GM23248 (cell line): ENCODE results near the gene ATP2B2. TPM values are rescaled to one million over a fixed set of nuclear protein-coding genes. Genes with fewer than 3 reads are reported as not detected.

Source experiments
- DNase-seq: peaks from one replicate; pipeline ENCODE4 v3.0.0-alpha.2; 2015
- H2AFZ ChIP-seq: fragments of 200-600 bp; sonication (generic); 2 replicates; pipeline ENCODE4 v1.6.1; 2016; ENCODE audit warnings: antibody characterized with exemption
- H3F3A ChIP-seq: fragments of 200-600 bp; sonication (generic); 2 replicates; pipeline ENCODE4 v1.6.1; 2016; ENCODE audit warnings: mild to moderate bottlenecking, antibody characterized with exemption, mixed run types; ENCODE audit not compliant: insufficient read depth
- H3K27ac ChIP-seq: fragments of 200-600 bp; sonication (generic); 2 replicates; pipeline ENCODE4 v1.5.1; 2016; ENCODE audit warnings: mild to moderate bottlenecking
- H3K27me3 ChIP-seq: fragments of 200-600 bp; sonication (generic); replicated peaks from 2 replicates; pipeline ENCODE4 v1.6.1; 2016; ENCODE audit warnings: mild to moderate bottlenecking; ENCODE audit not compliant: insufficient read depth
- H3K36me3 ChIP-seq: fragments of 200-600 bp; sonication (generic); 2 replicates; pipeline ENCODE4 v1.6.1; 2016; ENCODE audit warnings: low read depth, mild to moderate bottlenecking
- H3K4me1 ChIP-seq: fragments of 200-600 bp; sonication (generic); 2 replicates; pipeline ENCODE4 v1.6.1; 2016; ENCODE audit warnings: mild to moderate bottlenecking; ENCODE audit not compliant: insufficient read depth
- H3K4me2 ChIP-seq: fragments of 200-600 bp; sonication (generic); one replicate; pipeline ENCODE4 v1.6.1; 2016; ENCODE audit warnings: mild to moderate bottlenecking; ENCODE audit not compliant: unreplicated experiment
- H3K4me3 ChIP-seq: fragments of 200-600 bp; sonication (generic); 2 replicates; pipeline ENCODE4 v1.5.1; 2016; ENCODE audit warnings: mild to moderate bottlenecking
- H3K79me2 ChIP-seq: fragments of 200-600 bp; sonication (generic); 2 replicates; pipeline ENCODE4 v1.6.1; 2016; ENCODE audit warnings: mild to moderate bottlenecking; ENCODE audit not compliant: insufficient read depth
- H3K9ac ChIP-seq: fragments of 200-600 bp; sonication (generic); 2 replicates; pipeline ENCODE4 v1.6.1; 2016; ENCODE audit warnings: mild to moderate bottlenecking
- H3K9me2 ChIP-seq: fragments of 200-600 bp; sonication (generic); 2 replicates; pipeline ENCODE4 v1.6.1; 2016; ENCODE audit warnings: mixed run types, mild to moderate bottlenecking, moderate library complexity; ENCODE audit not compliant: insufficient read depth
- H3K9me3 ChIP-seq: fragments of 200-600 bp; sonication (generic); one replicate; pipeline ENCODE4 v1.6.1; 2017; ENCODE audit warnings: low read depth
- H4K20me1 ChIP-seq: fragments of 200-600 bp; sonication (generic); 2 replicates; pipeline ENCODE4 v1.6.0; 2016; ENCODE audit not compliant: insufficient read depth
- EZH2 ChIP-seq: fragments of 200-600 bp; sonication (generic); IDR thresholded peaks from 2 replicates; pipeline ENCODE4 v1.6.1; 2018; ENCODE audit warnings: antibody characterized with exemption, mild to moderate bottlenecking; ENCODE audit not compliant: insufficient read depth, poor library complexity, severe bottlenecking
- EZH2phosphoT487 ChIP-seq: fragments of 200-600 bp; sonication (generic); IDR thresholded peaks from 2 replicates; pipeline ENCODE4 v1.6.1; 2018; ENCODE audit warnings: antibody characterized with exemption, moderate library complexity, mild to moderate bottlenecking, low read depth; ENCODE audit not compliant: insufficient read depth
- WGBS, 2 experiments: methylation state at CpG; one replicate each; pipeline ENCODE4 v1.1.6; 2015 to 2017; ENCODE audit warnings: low lambda C conversion rate in 2 of 2, low coverage in 1 of 2; ENCODE audit errors: missing lambda C conversion rate in 2 of 2; 5-methylcytosine and 5-hydroxymethylcytosine counted together
- in situ Hi-C: fragments of 300-500 bp; cut with MboI; formaldehyde crosslinking; loops from 2 replicates; pipeline ENCODE4 v1.15.0; 2020
- polyA plus RNA-seq: library from polyadenylated mRNA; unstranded; fragments of >200 nt; fragmentation: Nextera tagmentation; extraction: Ambion mirVana; gene quantifications from 2 replicates; pipeline ENCODE4 v1.2.1, GENCODE V29; 2016
- total RNA-seq: library from RNA; depleted of rRNA; stranded (reverse); fragments of >200 nt; shearing (Covaris generic); gene quantifications from 2 replicates; pipeline ENCODE4 v1.2.3, GENCODE V29; 2014

The ATP2B2 gene
- total and polyA plus RNA-seq, 2 experiments from 2014 or later = not detected

DNA sequence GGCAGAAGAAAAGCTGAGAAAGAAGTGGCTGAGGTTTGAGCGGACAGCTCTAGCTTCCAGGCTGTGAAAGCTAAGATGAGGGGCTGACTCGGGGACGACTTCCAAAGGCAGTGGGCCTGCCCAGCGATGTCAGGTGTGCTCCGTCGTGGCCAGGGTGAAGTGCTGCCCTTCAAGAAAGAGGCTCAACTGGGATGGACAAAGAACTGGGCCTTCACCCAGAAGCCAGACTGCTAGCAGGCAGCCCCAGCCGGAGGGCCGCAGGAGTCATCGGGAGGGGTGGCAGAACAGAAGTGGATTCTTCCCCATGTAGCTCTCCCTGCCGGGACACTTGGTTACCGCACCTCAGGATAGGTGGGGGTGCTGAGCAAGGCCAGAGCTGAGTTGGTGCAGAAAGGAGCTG is 171.3 kb downstream of the ATP2B2 start:
- H3K9ac ChIP-seq = no peak overlapping the region
- no peaks in the 10 kb centered on the region for H3F3A ChIP-seq
- H3K27ac ChIP-seq = no peak overlapping the region
- H4K20me1 ChIP-seq = no peaks in the 10 kb centered on the region
- H2AFZ ChIP-seq = no peak overlapping the region
- no peaks in the 10 kb centered on the region for H3K36me3 ChIP-seq
- WGBS, 2 experiments = 87 to 89% methylated on average over 11 of the region's 11 CpGs
- H3K79me2 ChIP-seq = no peaks in the 10 kb centered on the region
- H3K4me2 ChIP-seq = no peak overlapping the region
- H3K4me1 ChIP-seq = no peaks in the 10 kb centered on the region
- no peak for DNase-seq
- no peaks in the 10 kb centered on the region for H3K9me2 ChIP-seq
- H3K4me3 ChIP-seq = no peak overlapping the region
- in situ Hi-C loops = no loop called here
- peaks cover 37% of the 10 kb centered on the region for H3K27me3 ChIP-seq
- H3K9me3 ChIP-seq = no peaks in the 10 kb centered on the region
- no peak for TF ChIP-seq EZH2
- no peak for TF ChIP-seq EZH2phosphoT487

DNA sequence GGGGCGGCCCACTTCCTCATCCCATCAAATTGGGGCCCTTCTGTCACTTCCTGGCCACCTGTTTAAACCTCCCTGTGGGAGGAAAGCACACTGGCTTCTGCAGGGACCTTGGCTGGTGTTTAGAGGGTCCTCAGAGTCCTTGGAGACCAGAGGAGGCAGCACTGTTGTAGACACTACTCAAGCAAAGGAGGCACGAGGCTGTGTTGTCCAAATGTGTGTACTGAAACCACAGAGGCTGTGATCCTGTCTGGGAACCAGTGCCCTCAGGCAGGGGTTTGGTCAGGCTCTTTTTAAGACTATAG is 172.1 kb downstream of the ATP2B2 start:
- Histone ChIP-seq H3K79me2 (no peaks in the 10 kb centered on the region), H3K27ac (no peak overlapping the region), H3K36me3 (no peaks in the 10 kb centered on the region), H3K9ac (no peak overlapping the region), H4K20me1 (no peaks in the 10 kb centered on the region), H3K27me3 (peaks cover 44% of the 10 kb centered on the region), H3K9me3 (no peaks in the 10 kb centered on the region), H3F3A (no peaks in the 10 kb centered on the region), H3K4me1 (no peaks in the 10 kb centered on the region), H2AFZ (no peak overlapping the region), H3K9me2 (no peaks in the 10 kb centered on the region), H3K4me2 (no peak overlapping the region), H3K4me3 (no peak overlapping the region)
- no peak for TF ChIP-seq EZH2
- in situ Hi-C loops = no loop called here
- WGBS, 2 experiments = 26 to 42% methylated on average over 2 of the region's 2 CpGs
- DNase-seq = no peak

DNA sequence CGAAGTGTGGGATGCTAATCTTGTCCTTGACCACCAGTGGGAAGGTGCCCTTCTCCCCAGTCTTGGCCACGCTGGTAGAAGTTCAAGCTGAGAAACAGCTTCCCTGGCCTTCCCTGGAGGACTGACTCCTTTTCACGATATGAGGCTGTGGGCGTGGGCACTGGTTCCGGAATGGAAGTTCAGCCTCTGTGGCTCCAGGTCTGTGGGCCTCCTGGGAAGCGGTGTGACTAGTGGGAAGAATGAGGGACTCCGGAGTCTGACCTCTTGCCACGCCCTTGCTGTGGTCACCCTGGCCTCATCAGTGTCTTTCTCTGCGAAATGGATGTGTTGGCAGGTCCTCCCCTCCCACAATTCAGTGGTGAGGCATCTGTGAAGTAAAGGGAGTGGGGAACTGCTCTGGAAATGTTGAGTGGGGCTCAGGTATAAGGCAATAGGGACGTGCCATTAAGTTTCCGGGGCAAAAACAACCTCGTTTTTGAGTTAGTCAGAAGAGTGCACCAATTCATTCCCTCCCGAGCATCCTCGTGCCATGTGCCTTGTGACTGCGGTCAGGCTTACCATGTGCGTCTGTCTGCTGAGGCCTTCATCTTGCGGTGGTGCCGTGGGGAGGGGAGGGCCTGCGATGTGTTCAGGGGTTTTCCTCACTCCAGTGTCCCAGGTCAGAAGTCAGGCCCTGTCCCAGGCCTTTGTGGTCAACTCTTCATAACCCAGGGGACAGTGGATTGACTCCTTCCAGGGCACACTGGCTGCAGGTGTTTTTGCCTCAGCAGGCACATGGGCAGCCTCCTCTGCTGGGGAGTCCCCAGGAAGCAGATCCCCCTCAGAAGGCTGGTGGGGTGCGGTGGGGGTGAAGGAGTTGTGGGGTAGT is 172.7 kb downstream of the ATP2B2 start:
- in situ Hi-C loops = no loop called here
- Histone ChIP-seq H3K27me3 (peaks cover 48% of the 10 kb centered on the region), H3K4me1 (no peaks in the 10 kb centered on the region)

DNA sequence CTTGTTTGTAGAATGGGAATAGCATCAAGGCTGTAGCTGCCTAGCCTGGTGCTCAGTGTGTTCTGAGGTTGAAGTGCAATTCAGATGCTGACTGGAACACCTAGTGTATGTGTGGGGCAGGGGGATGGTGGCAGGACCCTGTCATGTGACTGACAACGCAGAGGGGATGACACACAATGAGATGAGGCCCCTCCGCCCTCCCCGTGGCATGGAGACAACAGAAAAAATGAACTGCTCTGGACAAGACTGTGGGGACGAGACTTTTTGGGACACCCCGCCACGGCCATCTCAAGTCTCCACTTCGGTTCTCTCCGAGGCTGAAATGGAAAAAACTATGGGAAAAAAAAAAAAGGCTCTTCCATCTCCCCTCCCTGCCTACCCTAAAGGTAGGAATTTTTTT is 174.1 kb downstream of the ATP2B2 start:
- Histone ChIP-seq H3F3A (no peaks in the 10 kb centered on the region), H3K4me3 (no peak overlapping the region), H3K27ac (no peak overlapping the region), H2AFZ (no peak overlapping the region), H3K4me1 (no peaks in the 10 kb centered on the region), H3K9ac (no peak overlapping the region), H4K20me1 (no peaks in the 10 kb centered on the region), H3K36me3 (no peaks in the 10 kb centered on the region), H3K4me2 (no peak overlapping the region), H3K9me3 (no peaks in the 10 kb centered on the region), H3K9me2 (no peaks in the 10 kb centered on the region), H3K27me3 (peaks cover 62% of the 10 kb centered on the region), H3K79me2 (no peaks in the 10 kb centered on the region)
- WGBS, 2 experiments = 58 to 61% methylated on average over 8 of the region's 8 CpGs
- TF ChIP-seq EZH2 (peak; percentile 31), EZH2phosphoT487 (no peak)
- DNase-seq = no peak
- in situ Hi-C loops = no loop called here

More for the DNA sequence above, 172.7 kb downstream of the ATP2B2 start:
- Histone ChIP-seq H3F3A (no peaks in the 10 kb centered on the region), H3K9me2 (no peaks in the 10 kb centered on the region), H4K20me1 (no peaks in the 10 kb centered on the region), H3K36me3 (no peaks in the 10 kb centered on the region), H3K4me2 (no peak overlapping the region), H2AFZ (no peak overlapping the region), H3K9ac (no peak overlapping the region), H3K9me3 (no peaks in the 10 kb centered on the region), H3K4me3 (no peak overlapping the region), H3K27ac (no peak overlapping the region), H3K79me2 (no peaks in the 10 kb centered on the region)
- no peak for DNase-seq
- WGBS, 2 experiments = 73 to 78% methylated on average over 20 of the region's 20 CpGs
- TF ChIP-seq EZH2 (no peak), EZH2phosphoT487 (no peak)

DNA sequence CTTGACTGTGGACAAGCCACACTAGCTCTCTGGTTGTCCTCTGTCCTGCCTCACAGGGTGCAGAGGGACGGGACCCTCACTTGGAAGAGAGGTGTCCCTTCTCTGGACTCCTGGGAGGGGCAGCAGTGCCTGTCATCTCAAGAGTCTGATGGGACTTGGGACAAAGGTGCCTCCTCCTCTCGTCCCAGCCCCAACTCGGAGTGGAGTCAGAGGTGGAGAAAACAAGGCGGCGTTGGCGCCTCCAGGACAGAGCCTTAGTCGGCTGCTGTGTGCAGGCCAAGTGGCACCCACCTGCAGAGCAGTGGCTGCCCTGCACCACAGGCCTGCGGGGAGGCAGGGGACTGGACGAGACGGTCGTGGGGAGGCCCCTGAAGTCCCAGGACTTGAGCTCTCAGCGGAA is 175.1 kb downstream of the ATP2B2 start:
- no peak overlapping the region for H3K4me3 ChIP-seq
- H3K9me2 ChIP-seq = no peaks in the 10 kb centered on the region
- H3K27ac ChIP-seq = no peak overlapping the region
- in situ Hi-C loops = no loop called here
- WGBS, 2 experiments = 54 to 55% methylated on average over 12 of the region's 12 CpGs
- H3F3A ChIP-seq = no peaks in the 10 kb centered on the region
- H3K27me3 ChIP-seq = peaks cover 71% of the 10 kb centered on the region
- TF ChIP-seq EZH2 = no peak
- no peak for TF ChIP-seq EZH2phosphoT487
- H4K20me1 ChIP-seq = no peaks in the 10 kb centered on the region
- no peak overlapping the region for H3K4me2 ChIP-seq
- no peaks in the 10 kb centered on the region for H3K79me2 ChIP-seq
- no peak for DNase-seq
- H3K9ac ChIP-seq = no peak overlapping the region
- no peaks in the 10 kb centered on the region for H3K9me3 ChIP-seq
- H3K4me1 ChIP-seq = no peaks in the 10 kb centered on the region
- H2AFZ ChIP-seq = no peak overlapping the region
- no peaks in the 10 kb centered on the region for H3K36me3 ChIP-seq
